Dermis lymphatic vessel endothelial cell (primary cell): ENCODE data around the gene USE1. TPM values are rescaled to one million over a fixed set of nuclear protein-coding genes. Genes with fewer than 3 reads are reported as not detected.

Source experiments
- total RNA-seq: library from RNA; depleted of rRNA; stranded (reverse); fragments of >200 nt; gene quantifications from 2 replicates; pipeline ENCODE4 v1.2.1, GENCODE V29; 2014

The USE1 gene
- total RNA-seq, result 14.0 and 15.2 TPM in 2 replicates

GRCh38 chr19:17215127-17215971 is at the start of gene USE1:
TSS of gene USE1 (plus strand) at chr19:17215357. CDS start at chr19:17215406, 49 bp downstream.

GRCh38 chr19:17226002-17226933 is 11.1 kb downstream of the USE1 start, which contains the start of gene OCEL1:
TSS of gene OCEL1 (plus strand) at chr19:17226226. CDS start at chr19:17226248, 22 bp downstream.

GRCh38 chr19:17245535-17245984 is 30.4 kb downstream of the USE1 start, which contains the start of gene NR2F6:
TSS of gene NR2F6 (minus strand) at chr19:17245919. CDS start at chr19:17245220, 699 bp downstream.

GRCh38 chr19:17264641-17264979 is 49.5 kb downstream of the USE1 start, which contains the start of gene USHBP1:
TSS of gene USHBP1 (minus strand) at chr19:17264745. CDS start at chr19:17264299, 446 bp downstream.

GRCh38 chr19:17266975-17267788 is 52.0 kb downstream of the USE1 start, which contains the start of gene BABAM1:
TSS of gene BABAM1 (plus strand) at chr19:17267443. CDS start at chr19:17268807, 1,364 bp downstream.

Other genes with a start within 250 kb of the USE1 start
- 1.8 and 2.6 TPM in 2 replicates for gene CPAMD8, start 188.5 kb upstream of the USE1 start, total RNA-seq
- 1.6 and 1.9 TPM in 2 replicates for gene HAUS8, start 139.9 kb upstream of the USE1 start, total RNA-seq
- 24.0 and 24.8 TPM in 2 replicates for gene MYO9B, start 139.6 kb upstream of the USE1 start, total RNA-seq
- 3.5 and 7.2 TPM in 2 replicates for gene OCEL1, start 10.9 kb downstream of the USE1 start, total RNA-seq
- 26.0 and 27.7 TPM in 2 replicates for gene NR2F6, start 30.6 kb downstream of the USE1 start, total RNA-seq
- 33.1 and 37.3 TPM in 2 replicates for gene USHBP1, start 49.4 kb downstream of the USE1 start, total RNA-seq
- 57.4 and 70.9 TPM in 2 replicates for gene BABAM1, start 52.1 kb downstream of the USE1 start, total RNA-seq
- 0.33 and 0.43 TPM in 2 replicates for gene ANKLE1, start 66.5 kb downstream of the USE1 start, total RNA-seq
- 4.7 and 7.6 TPM in 2 replicates for gene ABHD8, start 88.1 kb downstream of the USE1 start, total RNA-seq
- gene MRPL34, start 90.5 kb downstream of the USE1 start, total RNA-seq, result 34.4 and 37.2 TPM in 2 replicates
- 19.7 and 26.3 TPM in 2 replicates for gene DDA1, start 94.2 kb downstream of the USE1 start, total RNA-seq
- gene ANO8, start 119.5 kb downstream of the USE1 start, total RNA-seq, result 2.2 TPM in 2 replicates
- gene GTPBP3, start 122.2 kb downstream of the USE1 start, total RNA-seq, result 6.4 and 8.7 TPM in 2 replicates
- 15.4 and 63.3 TPM in 2 replicates for gene PLVAP, start 162.0 kb downstream of the USE1 start, total RNA-seq
- gene CCDC194, start 178.8 kb downstream of the USE1 start, total RNA-seq, result not detected in 2 replicates
- 0.34 and 0.43 TPM in 2 replicates for gene BST2, start 190.3 kb downstream of the USE1 start, total RNA-seq
- gene MVB12A, start 204.7 kb downstream of the USE1 start, total RNA-seq, result 32.3 and 37.5 TPM in 2 replicates
- 0.09 TPM in 1 of 2 replicates, not detected in the other for gene TMEM221, start 233.3 kb downstream of the USE1 start, total RNA-seq
- not detected in 2 replicates for gene NXNL1, start 245.6 kb downstream of the USE1 start, total RNA-seq